A673 (cell line): Measurements from ENCODE around the gene ULBP3. TPM values are rescaled to one million over a fixed set of nuclear protein-coding genes. Genes with fewer than 3 reads are reported as not detected.

Experiments
- BruUV-seq: library from RNA; stranded (reverse); fragments of 400-500 nt; replicated peaks from 2 replicates; lab custom pipeline; 2021; lab: Mats Ljungman, UMichigan
- CTCF ChIA-PET: fragments of 300-600 bp; sonication (Branson Sonifier 250); formaldehyde crosslinking; loops from one replicate; lab custom pipeline; 2022; ENCODE audit warnings: antibody characterized with exemption; lab: Charles Lee
- POLR2A ChIA-PET: fragments of 300-600 bp; sonication (Branson Sonifier 250); formaldehyde crosslinking; loops from one replicate; lab custom pipeline; 2022; ENCODE audit warnings: antibody characterized with exemption; ENCODE audit not compliant: low non-redundant PET; lab: Charles Lee
- DNase-seq: peaks from one replicate; pipeline ENCODE4 v3.0.0-alpha.2; 2015; ENCODE audit warnings: low spot score
- H3K27ac ChIP-seq: fragments of 200-600 bp; sonication (generic); 2 replicates; pipeline ENCODE4 v1.5.1; 2016; ENCODE audit warnings: mixed run types, low read depth, mild to moderate bottlenecking, mixed read lengths, antibody characterized with exemption, low read length; ENCODE audit not compliant: poor library complexity, severe bottlenecking
- H3K27me3 ChIP-seq: fragments of 200-600 bp; sonication (generic); replicated peaks from 2 replicates; pipeline ENCODE4 v1.6.1; 2017; ENCODE audit warnings: mixed run types, low read depth, mild to moderate bottlenecking, mixed read lengths, antibody characterized with exemption, low read length; ENCODE audit not compliant: insufficient read depth, poor library complexity
- H3K36me3 ChIP-seq: fragments of 200-600 bp; sonication (generic); 2 replicates; pipeline ENCODE4 v1.6.1; 2016; ENCODE audit warnings: mixed run types, mild to moderate bottlenecking, mixed read lengths, antibody characterized with exemption, low read length; ENCODE audit not compliant: insufficient read depth, poor library complexity, severe bottlenecking
- H3K4me1 ChIP-seq: fragments of 200-600 bp; sonication (generic); 2 replicates; pipeline ENCODE4 v1.6.1; 2017; ENCODE audit warnings: mixed run types, mild to moderate bottlenecking, mixed read lengths, antibody characterized with exemption, low read length; ENCODE audit not compliant: insufficient read depth, poor library complexity, severe bottlenecking
- H3K4me3 ChIP-seq: fragments of 200-600 bp; sonication (generic); 2 replicates; pipeline ENCODE4 v1.5.1; 2016; ENCODE audit warnings: low read depth, mixed run types, mild to moderate bottlenecking, mixed read lengths, low read length; ENCODE audit not compliant: poor library complexity, severe bottlenecking
- H3K9me3 ChIP-seq: fragments of 200-600 bp; sonication (generic); 2 replicates; pipeline ENCODE4 v1.6.1; 2016; ENCODE audit warnings: mixed run types, low read depth, mild to moderate bottlenecking, mixed read lengths, antibody characterized with exemption, low read length; ENCODE audit not compliant: poor library complexity, severe bottlenecking
- EZH2 ChIP-seq: fragments of 200-600 bp; sonication (generic); IDR thresholded peaks from 2 replicates; pipeline ENCODE4 v1.6.1; 2017; ENCODE audit warnings: borderline replicate concordance, low read depth, mild to moderate bottlenecking, mixed read lengths, antibody characterized with exemption, low read length; ENCODE audit not compliant: poor library complexity, severe bottlenecking
- intact Hi-C: fragments of 100-400 bp; cut with micrococcal nuclease; formaldehyde crosslinking; loops from one replicate; pipeline ENCODE4 v1.10.0; 2022; ENCODE audit not compliant: unreplicated experiment
- total RNA-seq: library from RNA; stranded (reverse); gene quantifications from 2 replicates; pipeline ENCODE4 v1.2.3, GENCODE V29; 2021
- TF ChIP-seq, protein P1 (sequence below): fragments of 300-800, 200-600 bp; sonication (generic); conservative IDR thresholded peaks from 2 replicates; pipeline ENCODE4 v1.5.1; 2017; ENCODE audit warnings: low read depth, mild to moderate bottlenecking, antibody characterized with exemption, low read length, moderate library complexity, mixed read lengths

ULBP3 gene
- total RNA-seq, 1 experiment from 2014 or later, result 1.6 TPM

DNA sequence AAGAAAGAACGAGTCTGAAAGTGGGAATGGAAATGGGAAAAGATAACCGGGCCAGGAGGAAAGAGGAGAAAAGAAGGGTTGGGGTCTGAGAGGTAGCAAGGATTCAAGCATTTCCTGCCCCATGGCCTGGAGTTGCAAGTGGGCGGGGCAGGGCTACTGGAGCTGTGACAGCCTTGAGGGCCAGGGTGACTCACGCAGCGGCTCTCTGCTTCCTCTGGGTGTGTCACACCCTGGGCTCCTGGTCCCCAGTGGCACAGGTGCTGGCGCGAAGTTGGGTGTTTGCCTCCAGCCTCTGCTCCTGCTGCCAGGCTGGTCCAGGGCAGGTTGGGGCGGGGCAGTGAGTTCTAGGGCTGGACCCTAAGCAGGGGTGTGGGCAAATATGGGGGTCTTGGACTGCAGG is 3.3 kb upstream of the ULBP3 start:
- ChIA-PET CTCF (no interaction called here), POLR2A (no interaction called here)
- no peak for TF ChIP-seq EZH2
- TF ChIP-seq, protein P1, sequence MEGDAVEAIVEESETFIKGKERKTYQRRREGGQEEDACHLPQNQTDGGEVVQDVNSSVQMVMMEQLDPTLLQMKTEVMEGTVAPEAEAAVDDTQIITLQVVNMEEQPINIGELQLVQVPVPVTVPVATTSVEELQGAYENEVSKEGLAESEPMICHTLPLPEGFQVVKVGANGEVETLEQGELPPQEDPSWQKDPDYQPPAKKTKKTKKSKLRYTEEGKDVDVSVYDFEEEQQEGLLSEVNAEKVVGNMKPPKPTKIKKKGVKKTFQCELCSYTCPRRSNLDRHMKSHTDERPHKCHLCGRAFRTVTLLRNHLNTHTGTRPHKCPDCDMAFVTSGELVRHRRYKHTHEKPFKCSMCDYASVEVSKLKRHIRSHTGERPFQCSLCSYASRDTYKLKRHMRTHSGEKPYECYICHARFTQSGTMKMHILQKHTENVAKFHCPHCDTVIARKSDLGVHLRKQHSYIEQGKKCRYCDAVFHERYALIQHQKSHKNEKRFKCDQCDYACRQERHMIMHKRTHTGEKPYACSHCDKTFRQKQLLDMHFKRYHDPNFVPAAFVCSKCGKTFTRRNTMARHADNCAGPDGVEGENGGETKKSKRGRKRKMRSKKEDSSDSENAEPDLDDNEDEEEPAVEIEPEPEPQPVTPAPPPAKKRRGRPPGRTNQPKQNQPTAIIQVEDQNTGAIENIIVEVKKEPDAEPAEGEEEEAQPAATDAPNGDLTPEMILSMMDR, result no peak
- intact Hi-C loops, result loop anchor here (10.0 kb wide), 1 partner anchor 673 kb away; no protein-coding TSS in a partner anchor
- Histone ChIP-seq H3K36me3 (no peaks in the 10 kb centered on the region), H3K4me1 (no peaks in the 10 kb centered on the region), H3K27ac (no peak overlapping the region), H3K4me3 (no peak overlapping the region), H3K27me3 (no peaks in the 10 kb centered on the region), H3K9me3 (no peaks in the 10 kb centered on the region)
- BruUV-seq, result no TSS peak
- DNase-seq, result no peak

- intact Hi-C loops, result loop anchor here (10.0 kb wide), 1 partner anchor 674 kb away; no protein-coding TSS in a partner anchor
- DNase-seq, result no peak
- H3K4me1 ChIP-seq, result no peaks in the 10 kb centered on the region
- ChIA-PET POLR2A (interaction anchor here (0.7 kb wide), 1 partner anchor 259 kb away, joined by 8 read pairs; no protein-coding TSS in a partner anchor), CTCF (interaction anchor here (0.6 to 1.4 kb wide), 6 partner anchors 10 to 743 kb away, joined by 3 to 20 read pairs (median 4); no protein-coding TSS in a partner anchor)
- no peak overlapping the region for H3K4me3 ChIP-seq
- no TSS peak for BruUV-seq
- H3K27ac ChIP-seq, result no peak overlapping the region
- no peaks in the 10 kb centered on the region for H3K36me3 ChIP-seq
- TF ChIP-seq, protein P1, result no peak
- TF ChIP-seq EZH2, result no peak
- no peaks in the 10 kb centered on the region for H3K9me3 ChIP-seq
- no peaks in the 10 kb centered on the region for H3K27me3 ChIP-seq
Observed at GRCh38 chr6:150070236-150070818, 1.4 kb upstream of the ULBP3 start.

GRCh38 chr6:150069706-150070105 is 785 bp upstream of the ULBP3 start:
- no peaks in the 10 kb centered on the region for H3K27me3 ChIP-seq
- BruUV-seq, result no TSS peak
- H3K36me3 ChIP-seq, result no peaks in the 10 kb centered on the region
- H3K9me3 ChIP-seq, result no peaks in the 10 kb centered on the region
- H3K4me1 ChIP-seq, result no peaks in the 10 kb centered on the region
- DNase-seq, result no peak
- H3K27ac ChIP-seq, result no peak overlapping the region
- TF ChIP-seq EZH2, result no peak
- TF ChIP-seq, protein P1, result no peak
- no peak overlapping the region for H3K4me3 ChIP-seq
- CTCF ChIA-PET, result no interaction called here
- POLR2A ChIA-PET, result no interaction called here
- intact Hi-C loops, result loop anchor here (10.0 kb wide), 1 partner anchor 675 kb away; no protein-coding TSS in a partner anchor
